A204.1 (cell line): ENCODE data around the gene OASL.

Experiments used
- FAIRE-seq: peaks from 2 replicates; lab custom pipeline; 2012; peaks lifted over from hg19 to GRCh38; lab: Jason Lieb, UNC

Gene OASL

DNA sequence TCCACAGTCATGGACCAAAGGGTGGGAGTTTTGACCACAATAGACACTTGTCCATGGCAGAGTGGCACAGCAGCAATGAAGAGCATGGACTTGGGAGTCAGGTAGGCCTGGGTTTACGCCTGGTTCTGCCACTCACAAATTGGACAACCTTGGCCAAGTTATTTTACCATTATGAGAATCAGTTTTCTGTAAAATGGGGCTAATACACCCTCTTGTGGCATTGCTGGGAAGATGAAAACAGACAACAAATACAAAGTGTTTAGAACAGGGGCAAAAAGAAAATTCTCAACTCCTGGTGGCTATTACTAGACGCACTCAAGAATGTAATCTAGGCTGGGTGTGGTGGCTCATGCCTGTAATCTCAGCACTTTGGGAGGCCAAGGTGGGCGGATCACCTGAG, 25.3 kb downstream of the OASL start:
- FAIRE-seq = no peak

DNA sequence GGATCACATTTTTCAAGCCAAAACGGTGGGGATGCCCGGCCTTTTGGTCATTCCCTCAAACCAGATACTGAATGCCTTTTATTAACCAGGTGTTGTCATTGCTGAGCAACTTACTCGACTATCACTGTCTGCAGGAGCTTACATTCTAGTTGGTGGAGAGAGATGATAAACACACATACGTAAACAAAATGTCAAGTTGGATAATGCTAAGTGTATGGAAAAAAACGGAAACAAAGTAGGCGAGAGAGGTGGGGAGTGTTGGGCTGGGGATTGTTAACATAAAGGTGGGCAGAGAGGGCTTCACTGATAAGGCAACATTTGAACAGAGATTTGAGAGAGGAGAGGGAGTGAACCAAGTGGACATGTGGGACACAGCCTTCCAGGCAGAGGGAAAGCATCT, 27.2 kb downstream of the OASL start:
- no peak for FAIRE-seq

DNA sequence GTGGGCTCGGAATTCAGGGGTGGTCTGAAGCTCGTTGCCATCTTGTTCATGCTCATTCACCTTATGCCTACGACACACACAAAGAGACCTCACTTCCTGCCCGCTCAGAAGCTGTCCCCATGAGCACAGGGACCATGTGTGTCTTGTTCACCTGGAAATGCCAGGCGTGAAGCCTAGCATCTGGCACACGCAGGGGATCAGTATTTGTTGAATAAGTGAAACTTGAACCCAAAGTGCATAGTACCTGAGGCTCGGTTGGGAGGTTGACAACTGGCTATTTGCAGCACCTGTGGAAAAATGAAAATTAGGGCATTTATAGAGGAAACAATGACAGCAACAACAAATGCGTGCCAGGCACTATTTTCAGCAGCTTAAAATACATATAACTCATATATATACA, 28.2 kb downstream of the OASL start:
- FAIRE-seq = no peak

DNA sequence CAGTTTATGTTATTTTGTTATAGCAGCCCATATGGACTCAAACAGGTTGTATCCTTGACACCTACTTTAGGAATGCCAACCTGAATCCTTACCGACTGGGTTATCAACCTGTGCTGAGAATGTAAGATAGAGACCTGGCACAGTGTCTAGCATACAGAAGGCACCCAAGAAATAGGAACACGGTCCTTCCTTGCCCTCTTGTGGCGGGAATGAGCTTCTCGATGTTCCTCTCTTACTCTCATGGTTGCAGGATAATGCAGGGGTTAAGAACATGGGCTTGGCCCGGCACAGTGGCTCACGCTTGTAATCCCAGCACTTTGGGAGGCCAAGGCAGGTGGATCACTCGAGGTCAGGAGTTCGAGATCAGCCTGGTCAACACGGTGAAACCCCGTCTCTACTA, 29.3 kb downstream of the OASL start:
- FAIRE-seq = no peak

DNA sequence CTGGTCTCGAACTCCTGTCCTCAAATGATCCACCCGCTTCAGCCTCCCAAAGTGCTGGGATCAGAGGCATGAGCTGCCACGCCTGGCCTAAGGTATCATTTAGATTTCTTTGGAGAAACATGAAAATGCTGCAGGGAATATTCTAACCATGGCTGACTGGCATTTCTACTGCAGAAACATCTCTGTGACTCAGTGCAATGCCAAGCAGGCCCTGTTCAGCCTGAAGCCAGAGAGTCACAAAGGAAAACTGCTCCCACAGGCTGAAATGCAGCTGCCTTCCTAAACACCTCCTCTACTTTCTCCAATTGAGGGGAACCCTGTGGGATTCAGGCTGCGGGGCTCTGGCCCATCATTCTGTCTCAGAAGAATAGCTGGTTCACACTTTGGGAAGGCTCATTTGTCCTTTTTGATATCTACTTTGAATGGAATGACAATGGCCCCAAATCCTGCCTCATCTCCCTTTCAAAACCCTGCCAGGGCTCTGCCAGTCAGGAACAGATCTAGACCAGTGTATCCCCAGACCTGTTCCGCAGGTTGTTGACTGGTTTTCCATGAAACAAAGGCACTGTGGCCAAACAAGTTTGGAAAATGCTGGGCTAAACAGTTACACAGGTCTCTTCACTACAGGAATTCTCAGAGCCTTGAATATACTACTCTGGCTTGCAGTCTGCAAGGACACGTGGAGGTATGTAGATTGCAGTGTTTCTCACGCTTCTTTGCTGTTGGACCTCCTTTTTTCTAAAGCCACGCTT, 30.5 kb downstream of the OASL start:
- no peak for FAIRE-seq

DNA sequence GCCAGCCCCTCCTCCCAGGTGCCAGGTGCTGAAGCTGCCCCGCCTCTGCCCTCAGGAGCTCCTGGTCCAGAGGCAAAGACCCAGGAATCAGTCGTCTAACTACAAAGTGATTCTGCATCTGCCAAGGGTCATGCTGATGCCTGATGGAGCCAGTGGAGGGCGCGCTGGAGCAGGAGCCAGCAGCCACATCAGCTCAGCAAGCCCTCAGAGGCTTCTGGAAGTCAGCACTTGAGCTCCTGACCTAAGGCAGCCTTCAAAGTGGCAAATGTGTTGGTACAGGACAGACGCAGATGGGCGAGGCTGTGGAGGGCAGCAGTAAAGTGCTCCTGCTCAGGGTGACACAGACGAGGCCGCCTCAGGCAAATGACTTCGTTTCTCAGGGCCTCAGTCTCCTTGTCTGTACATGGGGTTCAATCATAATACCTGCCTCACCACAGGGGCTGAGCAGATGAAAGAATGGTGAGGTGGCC, 33.7 kb downstream of the OASL start:
- FAIRE-seq = no peak

DNA sequence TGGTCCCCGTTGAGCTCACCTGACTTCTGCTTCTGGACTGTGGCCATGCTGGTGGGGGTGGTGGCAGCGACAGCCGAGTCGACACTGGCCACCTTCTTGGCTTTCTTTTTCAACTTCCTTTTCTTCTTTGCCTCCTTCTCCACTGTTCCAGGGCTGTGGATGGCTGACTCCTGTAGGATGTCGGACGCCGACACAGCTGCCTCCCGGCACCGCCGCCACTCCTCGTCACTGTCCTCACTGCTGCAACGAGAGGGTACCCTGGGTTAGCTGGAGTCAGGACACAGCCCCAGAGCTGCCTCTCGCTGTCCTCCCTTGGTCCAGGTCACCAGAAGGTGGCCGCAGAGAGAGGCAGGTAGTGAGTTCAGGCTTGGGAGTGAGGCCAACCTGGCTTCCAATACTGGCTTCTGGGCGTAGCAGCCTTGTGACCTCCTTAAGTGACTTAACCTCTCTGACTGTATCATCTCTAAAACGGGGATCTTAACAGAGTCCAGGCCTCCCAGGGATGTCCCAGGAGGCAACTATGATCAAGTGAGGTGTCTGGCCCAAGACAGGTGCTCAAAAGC, 34.7 kb downstream of the OASL start:
- FAIRE-seq = no peak

DNA sequence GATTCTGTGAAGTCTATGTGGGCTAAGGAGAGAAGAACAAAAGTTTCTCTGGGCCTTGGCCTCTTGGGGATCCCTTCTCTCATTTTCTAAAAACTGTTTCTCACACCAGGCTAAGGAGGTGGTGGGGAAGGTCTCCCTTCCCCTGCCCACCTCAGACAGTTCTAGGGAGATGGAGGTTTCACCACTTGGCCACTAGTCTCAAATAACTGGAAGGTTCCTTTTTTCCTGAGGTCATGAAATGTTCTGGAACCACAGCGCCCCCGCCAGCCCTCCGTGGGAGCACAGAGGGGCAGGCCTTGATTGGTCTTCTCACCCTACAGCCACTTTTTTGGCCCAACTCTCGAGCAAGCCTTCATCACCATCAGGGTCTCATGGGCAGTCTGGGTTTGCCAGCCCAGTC, 35.4 kb downstream of the OASL start:
- no peak for FAIRE-seq

DNA sequence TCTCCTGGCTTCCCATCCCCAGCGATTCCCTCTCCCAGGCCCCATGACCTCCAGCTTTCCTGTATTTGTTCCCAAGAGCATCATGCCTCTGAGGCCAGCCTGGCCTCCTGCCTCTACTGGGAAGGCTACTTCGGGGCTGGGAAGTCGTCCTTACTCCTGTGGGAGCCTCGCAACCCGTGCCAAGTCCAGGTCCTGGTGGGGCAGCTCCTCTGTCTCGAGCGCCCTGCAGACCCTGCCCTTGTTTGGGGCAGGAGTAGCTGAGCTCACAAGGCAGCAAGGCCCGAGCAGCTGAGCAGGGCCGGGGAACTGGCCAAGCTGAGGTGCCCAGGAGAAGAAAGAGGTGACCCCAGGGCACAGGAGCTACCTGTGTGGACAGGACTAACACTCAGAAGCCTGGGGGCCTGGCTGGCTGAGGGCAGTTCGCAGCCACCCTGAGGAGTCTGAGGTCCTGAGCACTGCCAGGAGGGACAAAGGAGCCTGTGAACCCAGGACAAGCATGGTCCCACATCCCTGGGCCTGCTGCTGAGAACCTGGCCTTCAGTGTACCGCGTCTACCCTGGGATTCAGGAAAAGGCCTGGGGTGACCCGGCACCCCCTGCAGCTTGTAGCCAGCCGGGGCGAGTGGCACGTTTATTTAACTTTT, 37.1 kb downstream of the OASL start:
- FAIRE-seq = no peak

DNA sequence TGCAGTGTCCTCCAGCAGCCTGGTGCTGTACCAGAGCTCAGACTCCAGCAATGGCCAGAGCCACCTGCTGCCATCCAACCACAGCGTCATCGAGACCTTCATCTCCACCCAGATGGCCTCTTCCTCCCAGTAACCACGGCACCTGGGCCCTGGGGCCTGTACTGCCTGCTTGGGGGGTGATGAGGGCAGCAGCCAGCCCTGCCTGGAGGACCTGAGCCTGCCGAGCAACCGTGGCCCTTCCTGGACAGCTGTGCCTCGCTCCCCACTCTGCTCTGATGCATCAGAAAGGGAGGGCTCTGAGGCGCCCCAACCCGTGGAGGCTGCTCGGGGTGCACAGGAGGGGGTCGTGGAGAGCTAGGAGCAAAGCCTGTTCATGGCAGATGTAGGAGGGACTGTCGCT, 38.0 kb downstream of the OASL start:
- no peak for FAIRE-seq

DNA sequence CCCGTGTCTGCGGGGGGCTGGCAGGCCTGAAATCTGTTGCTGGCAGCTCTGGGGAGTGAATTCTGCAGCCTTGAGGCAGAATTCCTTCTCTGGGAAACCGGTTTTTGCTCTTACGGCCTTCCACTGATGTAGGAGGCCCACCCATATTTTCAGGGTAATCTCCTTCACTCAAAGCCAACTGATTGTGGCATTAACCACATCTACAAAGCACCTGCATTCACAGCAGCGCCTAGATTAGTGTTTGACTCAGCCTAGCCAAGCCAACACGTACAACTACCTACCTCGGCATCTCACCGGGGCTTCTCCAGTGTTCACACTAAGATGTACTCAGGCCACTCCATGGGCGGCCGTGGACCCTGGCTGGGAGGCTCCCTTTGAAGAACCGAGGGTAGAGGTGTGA, 38.5 kb downstream of the OASL start:
- FAIRE-seq = no peak

DNA sequence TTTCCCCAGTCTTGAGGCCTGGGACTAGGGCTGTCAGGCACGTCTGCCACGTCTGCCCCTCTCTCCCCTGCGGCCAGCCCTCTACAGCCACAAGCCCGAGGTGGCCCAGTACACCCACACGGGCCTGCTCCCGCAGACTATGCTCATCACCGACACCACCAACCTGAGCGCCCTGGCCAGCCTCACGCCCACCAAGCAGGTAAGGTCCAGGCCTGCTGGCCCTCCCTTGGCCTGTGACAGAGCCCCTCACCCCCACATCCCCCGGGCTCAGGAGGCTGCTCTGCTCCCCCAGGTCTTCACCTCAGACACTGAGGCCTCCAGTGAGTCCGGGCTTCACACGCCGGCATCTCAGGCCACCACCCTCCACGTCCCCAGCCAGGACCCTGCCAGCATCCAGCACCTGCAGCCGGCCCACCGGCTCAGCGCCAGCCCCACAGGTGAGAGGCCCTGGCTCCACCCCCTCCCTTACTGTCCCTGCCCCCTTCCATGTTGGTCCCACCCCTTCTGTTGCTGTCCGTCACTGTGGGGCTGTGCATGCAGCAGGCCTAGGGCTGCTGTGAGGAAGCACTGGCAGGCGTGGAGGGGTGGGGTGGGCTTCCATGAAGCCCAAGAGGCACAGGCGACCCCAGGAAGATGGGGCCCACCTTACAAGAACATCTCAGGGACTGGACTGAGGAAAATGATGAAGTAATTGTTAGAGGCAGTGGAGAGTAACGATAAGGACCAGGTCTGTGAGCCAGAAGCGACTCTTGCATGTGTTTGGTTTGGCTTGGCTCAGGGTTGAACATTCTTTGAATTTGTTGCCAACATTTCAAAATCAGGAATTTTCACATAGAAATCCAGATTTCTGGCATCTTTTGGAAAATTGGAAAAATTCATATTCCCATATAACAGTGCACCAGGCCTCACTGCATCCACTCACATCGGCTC, 39.6 kb downstream of the OASL start:
- FAIRE-seq = no peak

DNA sequence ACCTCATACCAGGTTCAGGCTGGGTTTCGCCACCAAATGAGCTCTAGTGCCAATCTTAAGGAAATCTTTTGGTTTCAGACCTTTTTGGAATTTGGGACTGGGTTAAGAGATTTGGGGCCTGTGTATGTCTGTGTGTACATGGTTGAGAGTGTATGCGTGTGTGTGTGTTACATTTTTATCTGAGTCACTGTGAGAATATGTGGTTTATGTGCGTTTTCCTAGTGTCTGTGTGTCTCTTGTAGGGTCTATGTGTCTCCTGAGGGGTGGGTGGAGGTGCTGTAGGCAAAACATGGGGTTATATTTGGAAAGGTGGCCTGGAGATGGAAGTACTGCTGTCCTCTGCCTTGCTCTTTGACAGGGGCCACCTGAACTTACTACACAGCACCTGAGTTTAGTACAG, 40.6 kb downstream of the OASL start:
- no peak for FAIRE-seq

DNA sequence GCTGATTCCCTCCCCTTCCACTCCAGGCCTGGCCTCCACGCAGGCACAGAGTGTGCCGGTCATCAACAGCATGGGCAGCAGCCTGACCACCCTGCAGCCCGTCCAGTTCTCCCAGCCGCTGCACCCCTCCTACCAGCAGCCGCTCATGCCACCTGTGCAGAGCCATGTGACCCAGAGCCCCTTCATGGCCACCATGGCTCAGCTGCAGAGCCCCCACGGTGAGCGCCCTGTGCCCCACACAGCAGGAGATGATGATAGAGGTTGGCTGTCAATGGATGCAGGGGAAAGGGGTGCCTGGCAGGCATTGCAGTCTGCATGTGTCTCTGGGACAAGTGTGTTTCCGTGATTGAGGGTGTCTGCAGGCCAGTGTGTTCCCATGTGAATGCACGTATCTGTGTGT, 41.6 kb downstream of the OASL start:
- no peak for FAIRE-seq

DNA sequence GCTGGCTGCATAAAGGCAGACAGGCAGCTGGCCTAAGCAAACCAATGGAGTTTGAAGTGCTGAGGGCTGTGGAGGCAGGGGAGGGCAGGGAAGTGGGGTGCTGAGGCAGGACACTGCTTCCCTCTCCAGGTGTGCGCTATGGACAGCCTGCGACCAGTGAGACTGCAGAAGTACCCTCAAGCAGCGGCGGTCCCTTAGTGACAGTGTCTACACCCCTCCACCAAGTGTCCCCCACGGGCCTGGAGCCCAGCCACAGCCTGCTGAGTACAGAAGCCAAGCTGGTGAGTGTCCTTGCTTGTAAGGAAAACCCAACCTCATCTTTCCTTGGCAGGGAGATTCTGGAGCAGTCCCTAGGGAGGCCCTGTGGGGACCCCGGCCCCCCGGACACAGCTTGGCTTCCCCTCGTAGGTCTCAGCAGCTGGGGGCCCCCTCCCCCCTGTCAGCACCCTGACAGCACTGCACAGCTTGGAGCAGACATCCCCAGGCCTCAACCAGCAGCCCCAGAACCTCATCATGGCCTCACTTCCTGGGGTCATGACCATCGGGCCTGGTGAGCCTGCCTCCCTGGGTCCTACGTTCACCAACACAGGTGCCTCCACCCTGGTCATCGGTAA, 42.8 kb downstream of the OASL start:
- no peak for FAIRE-seq

DNA sequence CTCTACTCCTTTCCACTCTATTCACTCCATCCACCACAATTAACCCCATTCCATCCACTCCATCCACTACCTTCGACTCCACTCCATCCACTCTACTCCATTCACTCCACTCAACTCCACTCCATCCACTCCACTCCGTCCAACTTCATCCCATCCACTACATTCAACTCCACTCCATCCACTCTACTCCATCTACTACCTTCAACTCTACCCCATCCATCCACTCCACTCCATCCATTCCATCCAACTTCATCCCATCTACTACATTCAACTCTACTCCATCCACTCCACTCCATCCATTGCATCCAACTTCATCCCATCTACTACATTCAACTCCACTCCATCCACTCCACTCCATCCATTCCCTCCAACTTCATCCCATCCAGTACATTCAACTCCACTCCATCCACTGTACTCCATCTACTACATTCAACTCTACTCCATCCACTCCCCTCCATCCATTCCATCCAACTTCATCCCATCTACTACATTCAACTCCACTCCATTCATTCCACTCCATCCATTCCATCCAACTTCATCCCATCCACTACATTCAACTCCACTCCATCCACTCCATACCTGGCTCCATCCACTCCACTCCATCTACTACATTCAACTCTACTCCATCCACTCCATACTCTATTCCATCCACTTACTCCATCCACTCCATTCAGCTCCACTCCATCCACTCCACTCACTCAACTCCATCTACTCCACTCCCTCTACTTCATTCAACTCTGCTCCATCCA, 44.3 kb downstream of the OASL start:
- FAIRE-seq = no peak

DNA sequence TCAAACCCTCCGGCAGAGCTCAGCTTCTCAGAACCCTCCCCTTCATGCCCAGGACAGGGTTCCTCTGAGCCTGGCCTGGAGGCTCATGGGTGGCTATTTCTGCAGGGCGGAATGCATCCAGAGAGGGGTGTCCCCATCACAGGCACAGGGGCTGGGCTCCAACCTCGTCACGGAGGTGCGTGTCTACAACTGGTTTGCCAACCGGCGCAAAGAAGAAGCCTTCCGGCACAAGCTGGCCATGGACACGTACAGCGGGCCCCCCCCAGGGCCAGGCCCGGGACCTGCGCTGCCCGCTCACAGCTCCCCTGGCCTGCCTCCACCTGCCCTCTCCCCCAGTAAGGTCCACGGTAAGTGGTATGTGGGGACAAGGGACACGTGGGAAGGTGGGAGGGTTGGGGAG, 45.0 kb downstream of the OASL start:
- FAIRE-seq = no peak

DNA sequence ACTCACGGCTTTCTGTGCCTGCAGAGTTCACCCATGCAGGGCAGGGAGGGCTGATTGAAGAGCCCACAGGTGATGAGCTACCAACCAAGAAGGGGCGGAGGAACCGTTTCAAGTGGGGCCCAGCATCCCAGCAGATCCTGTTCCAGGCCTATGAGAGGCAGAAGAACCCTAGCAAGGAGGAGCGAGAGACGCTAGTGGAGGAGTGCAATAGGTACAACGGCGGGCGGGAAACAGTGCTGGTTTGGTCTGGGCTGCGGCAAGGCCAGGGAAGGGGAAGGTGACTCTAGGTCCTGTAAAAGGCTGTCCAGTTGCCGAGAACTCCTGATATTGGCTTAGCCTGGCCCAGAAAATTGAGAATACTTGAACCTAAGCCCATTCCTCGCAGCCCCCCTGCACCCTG, 45.5 kb downstream of the OASL start:
- no peak for FAIRE-seq

DNA sequence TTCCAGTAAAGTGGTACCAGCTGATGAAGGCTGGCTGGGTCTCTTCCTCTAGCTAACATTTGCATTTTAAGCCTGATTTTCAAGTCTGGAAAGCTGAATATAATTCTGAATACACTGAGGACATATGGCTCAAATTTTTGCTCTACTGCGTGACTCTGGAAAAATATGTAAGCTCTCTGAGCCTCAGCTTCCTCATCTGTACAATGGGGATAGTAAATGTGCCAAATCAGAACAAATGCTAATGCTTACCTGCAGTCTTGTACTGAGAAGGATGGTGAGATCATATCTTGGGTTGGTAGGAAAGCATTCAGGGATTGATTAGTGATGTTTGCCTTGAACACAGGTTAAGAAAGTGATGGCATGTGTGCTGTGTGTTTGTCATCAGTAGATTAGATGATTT, 46.1 kb downstream of the OASL start:
- FAIRE-seq = no peak

DNA sequence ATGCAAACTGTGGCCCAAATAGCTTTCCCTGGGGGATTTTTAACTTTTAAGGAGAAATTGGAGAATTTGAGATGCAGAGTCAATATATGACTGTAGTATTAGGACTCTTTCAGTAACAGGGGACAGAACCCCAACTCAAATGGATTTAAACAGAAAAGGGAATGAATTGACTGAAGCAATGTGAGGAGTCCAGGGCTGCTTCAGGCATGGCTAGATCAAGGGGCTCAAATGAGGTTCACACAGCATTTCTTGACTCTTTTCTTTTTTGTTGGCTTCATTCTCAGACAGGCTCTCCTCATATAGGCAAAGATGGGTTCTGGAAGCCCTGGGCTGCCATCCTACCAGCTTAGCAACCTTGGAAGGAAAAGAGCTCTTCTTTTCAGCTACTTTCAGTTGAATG, 47.1 kb downstream of the OASL start:
- no peak for FAIRE-seq

DNA sequence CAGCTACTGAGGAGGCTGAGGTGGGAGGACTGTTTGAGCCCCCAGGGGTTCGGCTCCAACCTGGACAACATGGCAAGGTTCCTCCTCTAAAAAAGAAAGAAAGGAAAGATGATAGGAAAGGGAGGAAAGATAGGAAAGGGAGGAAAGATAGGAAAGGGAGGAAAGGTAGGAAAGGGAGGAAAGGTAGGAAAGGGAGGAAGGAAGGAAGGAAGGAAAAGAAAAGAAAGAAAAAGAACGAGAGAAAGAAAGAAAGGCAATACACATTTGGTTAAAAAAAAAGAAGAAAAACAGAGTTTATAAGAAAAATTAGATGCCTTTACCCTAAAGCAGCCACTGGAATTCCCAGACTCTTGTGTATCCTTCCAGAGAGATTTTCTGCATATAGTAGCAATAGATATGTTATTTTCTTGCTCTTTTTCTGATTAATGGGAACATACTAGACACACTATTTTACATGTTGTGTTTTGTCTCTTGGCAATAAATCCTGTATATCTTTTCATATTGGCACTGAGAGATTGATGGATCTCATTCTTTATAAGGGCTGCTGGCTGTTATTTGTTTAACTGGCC, 48.5 kb downstream of the OASL start:
- FAIRE-seq = no peak
